Aorta (tissue), 5 donors: Measurements from ENCODE around the gene ADAMTS6. TPM values are rescaled to one million over a fixed set of nuclear protein-coding genes. Genes with fewer than 3 reads are reported as not detected.
"Not testable (repeated sequence)": the region's sequence is repeated elsewhere in the genome, so short reads cannot be mapped to it uniquely, and the experiment has no call there.

Source experiments
- ATAC-seq: fragments of 200-7000 bp; cut with Tn5 transposase; one replicate; pipeline ENCODE4 v1.9.1; 2022; ENCODE audit warnings: moderate library complexity; ENCODE audit not compliant: low FRiP score
- DNase-seq, 2 donors: peaks; one replicate each; pipeline ENCODE4 v3.0.0-alpha.2; 2020
- H3K27ac ChIP-seq, 2 donors: one replicate each; pipeline ENCODE4 v1.5.1; 2013; ENCODE audit warnings: low read length in 2 of 2, mild to moderate bottlenecking in 2 of 2, moderate library complexity in 2 of 2, control low read depth in 1 of 2, inconsistent platforms in 1 of 2, low read depth in 1 of 2
- H3K27me3 ChIP-seq, 2 donors: one replicate each; pipeline ENCODE4 v1.6.1; 2013; ENCODE audit warnings: control low read depth in 1 of 2, low read length in 1 of 2, mild to moderate bottlenecking in 1 of 2, moderate library complexity in 1 of 2; ENCODE audit not compliant: insufficient read depth in 2 of 2, control insufficient read depth in 1 of 2
- H3K36me3 ChIP-seq, 2 donors: one replicate each; pipeline ENCODE4 v1.6.1; 2013; ENCODE audit warnings: control low read depth in 1 of 2, low read length in 1 of 2, mild to moderate bottlenecking in 1 of 2; ENCODE audit not compliant: insufficient read depth in 2 of 2, control insufficient read depth in 1 of 2
- H3K4me1 ChIP-seq, 2 donors: one replicate each; pipeline ENCODE4 v1.6.1; 2013; ENCODE audit warnings: low read length in 2 of 2, control low read depth in 1 of 2, mild to moderate bottlenecking in 1 of 2, moderate library complexity in 1 of 2; ENCODE audit not compliant: insufficient read depth in 2 of 2, control insufficient read depth in 1 of 2
- H3K4me3 ChIP-seq, 2 donors: one replicate each; pipeline ENCODE4 v1.5.1; 2013; ENCODE audit warnings: low read length in 2 of 2, control low read depth in 1 of 2, mild to moderate bottlenecking in 1 of 2
- H3K9me3 ChIP-seq: one replicate; pipeline ENCODE4 v1.6.1; 2013; ENCODE audit warnings: mild to moderate bottlenecking, low read length; ENCODE audit not compliant: control insufficient read depth
- WGBS, 2 donors: extraction: QIAGEN DNeasy Blood & Tissue Kit; methylation state at CpG; one replicate each; pipeline ENCODE4 v1.1.7; 2013; 5-methylcytosine and 5-hydroxymethylcytosine counted together
- intact Hi-C, 2 donors: fragments of 100-400 bp; cut with DNase I; formaldehyde crosslinking; loops; one replicate each; pipeline versions ENCODE4 v1.14.2 to v1.15.0; 2022
- polyA plus RNA-seq, 2 donors: library from polyadenylated mRNA; stranded (reverse); fragments of 200-250 nt; gene quantifications; one replicate each; pipeline ENCODE4 v1.2.3, GENCODE V29; 2013
- total RNA-seq, 2 donors: library from RNA; stranded (reverse); fragmentation: NEBNext Ultra II Directional; extraction: Animal tissue kit (Norgen Biotek cat#: 25700); gene quantifications; one replicate each; pipeline ENCODE4 v1.2.1, GENCODE V29; 2021
- donor health status: healthy with polysubstance abuse.
- donor health status: Bipolar disorder and iron deficiency.
- donor health status: DM: no; HTN: no; CAD: no.
- donor health status: DM: no; HTN: no; CAD: no.
- donor health status: DM: yes; HTN: yes; CAD: no.

Gene ADAMTS6
- total and polyA plus RNA-seq, 4 donors, result 0.31 to 11.5 (median 4.3) TPM

- no peak overlapping the region for H3K4me3 ChIP-seq
- WGBS, 2 donors, result 95 to 98% methylated on average over 4 of the region's 4 CpGs
These were observed 147.6 kb downstream of the ADAMTS6 start for GRCh38 chr5:65334077-65334476.

DNA sequence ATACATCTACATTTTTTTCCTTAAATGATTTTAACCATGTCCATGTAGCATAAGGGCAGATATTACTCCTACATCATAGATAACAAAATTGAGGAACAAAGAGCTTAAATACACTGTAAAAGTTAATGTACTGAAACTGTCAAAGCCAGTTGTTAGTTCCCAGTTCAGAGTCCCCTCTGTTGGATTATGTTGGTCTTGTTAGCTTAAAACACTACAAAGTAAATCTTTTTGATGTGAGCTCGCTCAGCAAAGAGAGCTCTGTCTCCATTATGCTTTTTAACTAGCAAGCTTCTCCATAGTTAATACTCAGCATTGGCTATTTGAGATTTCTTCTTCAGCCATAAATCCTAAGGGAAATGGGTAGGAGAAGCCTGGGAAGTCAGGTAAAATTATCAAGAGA lies 149.1 kb downstream of the ADAMTS6 start:
- no peaks in the 10 kb centered on the region for H3K27me3 ChIP-seq

More at GRCh38 chr5:65334077-65334476, 147.6 kb downstream of the ADAMTS6 start:
- no peak for DNase-seq
- Histone ChIP-seq H3K9me3 (peaks cover 2% of the 10 kb centered on the region), H3K27ac (no peak overlapping the region), H3K27me3 (no peaks in the 10 kb centered on the region), H3K4me1 (peaks cover 0 to 4% of the 10 kb centered on the region in 2 donors), H3K36me3 (no peaks in the 10 kb centered on the region)
- no peak for ATAC-seq
- intact Hi-C loops, result no loop called here

GRCh38 chr5:65329266-65329665 lies 152.5 kb downstream of the ADAMTS6 start:
- Histone ChIP-seq H3K4me1 (peaks cover 0 to 4% of the 10 kb centered on the region in 2 donors), H3K9me3 (no peaks in the 10 kb centered on the region), H3K4me3 (no peak overlapping the region), H3K27me3 (no peaks in the 10 kb centered on the region), H3K36me3 (no peaks in the 10 kb centered on the region), H3K27ac (no peak overlapping the region)
- DNase-seq (no peak), ATAC-seq (no peak)
- 4 to 13% methylated on average over 2 of the region's 2 CpGs for WGBS, 2 donors
- intact Hi-C loops, result no loop called here

More for the DNA sequence above, 149.1 kb downstream of the ADAMTS6 start:
- H3K9me3 ChIP-seq, result no peaks in the 10 kb centered on the region
- intact Hi-C loops, result no loop called here
- 96 to 97% methylated on average over 1 of the region's 1 CpG for WGBS, 2 donors
- H3K27ac ChIP-seq, result no peak overlapping the region
- H3K4me3 ChIP-seq, result no peak overlapping the region
- no peak for DNase-seq
- H3K36me3 ChIP-seq, result no peaks in the 10 kb centered on the region
- peaks cover 0 to 4% of the 10 kb centered on the region in 2 donors for H3K4me1 ChIP-seq
- ATAC-seq, result no peak

- H3K4me1 ChIP-seq, result peaks cover 0 to 4% of the 10 kb centered on the region in 2 donors
- no peak for ATAC-seq
- 2 to 13% methylated on average over 1 of the region's 1 CpG for WGBS, 2 donors
These were observed 154.1 kb downstream of the ADAMTS6 start for GRCh38 chr5:65327582-65327981.

DNA sequence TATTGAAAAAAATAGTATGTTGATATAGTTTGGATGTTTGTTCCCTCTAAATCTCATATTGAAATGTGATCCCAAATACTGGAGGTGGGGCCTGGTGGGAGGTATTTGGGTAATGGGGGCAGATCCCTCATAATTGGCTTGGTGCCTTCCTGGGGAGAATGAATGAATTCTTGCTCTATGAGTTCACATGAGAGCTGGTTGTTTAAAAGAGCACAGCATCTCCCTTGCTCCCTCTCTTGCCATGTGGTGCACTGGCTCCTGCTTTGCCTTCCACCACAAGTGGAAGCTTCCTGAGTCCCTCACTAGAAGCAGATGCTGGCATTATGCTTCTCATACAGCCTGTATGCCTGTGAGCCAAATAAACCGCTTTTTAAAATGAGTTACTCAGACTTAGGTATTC lies 154.8 kb downstream of the ADAMTS6 start:
- intact Hi-C loops, result no loop called here
- no peaks in the 10 kb centered on the region for H3K27me3 ChIP-seq
- no peak overlapping the region for H3K4me3 ChIP-seq
- H3K27ac ChIP-seq, result no peak overlapping the region
- no peak for DNase-seq
- WGBS, 2 donors, result 36 to 45% methylated on average over 1 of the region's 1 CpG
- peaks cover 0 to 4% of the 10 kb centered on the region in 2 donors for H3K4me1 ChIP-seq
- H3K9me3 ChIP-seq, result no peaks in the 10 kb centered on the region
- no peak for ATAC-seq
- H3K36me3 ChIP-seq, result no peaks in the 10 kb centered on the region

More at GRCh38 chr5:65327582-65327981, 154.1 kb downstream of the ADAMTS6 start:
- intact Hi-C loops, result no loop called here
- Histone ChIP-seq H3K4me3 (no peak overlapping the region), H3K27ac (no peak overlapping the region), H3K36me3 (no peaks in the 10 kb centered on the region), H3K9me3 (no peaks in the 10 kb centered on the region), H3K27me3 (no peaks in the 10 kb centered on the region)
- no peak for DNase-seq

GRCh38 chr5:65324226-65324625 lies 157.5 kb downstream of the ADAMTS6 start:
- intact Hi-C loops, result no loop called here
- Histone ChIP-seq H3K9me3 (no peaks in the 10 kb centered on the region), H3K27ac (no peak overlapping the region), H3K36me3 (no peaks in the 10 kb centered on the region), H3K27me3 (no peaks in the 10 kb centered on the region), H3K4me3 (no peak overlapping the region), H3K4me1 (peaks cover 0 to 2% of the 10 kb centered on the region in 2 donors)
- ATAC-seq (no peak), DNase-seq (no peak)
- 98 to 100% methylated on average over 1 of the region's 1 CpG for WGBS, 2 donors

DNA sequence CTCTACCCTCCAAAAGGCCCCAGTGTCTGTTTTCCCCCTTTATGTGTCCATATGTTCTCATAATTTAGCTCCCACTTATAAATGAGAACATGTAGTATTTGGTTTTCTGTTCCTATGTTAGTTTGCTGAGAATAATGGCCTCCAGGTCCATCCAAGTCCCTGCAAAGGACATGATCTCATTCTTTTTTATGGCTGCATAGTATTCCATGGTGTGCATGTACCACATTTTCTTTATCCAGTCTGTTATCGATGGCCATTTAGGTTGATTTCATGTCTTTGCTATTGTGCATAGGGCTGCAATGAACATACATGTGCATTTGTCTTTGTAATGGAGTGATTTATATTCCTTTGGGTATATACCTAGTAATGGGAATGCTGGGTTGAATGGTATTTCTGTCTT lies 161.0 kb downstream of the ADAMTS6 start:
- H3K4me1 ChIP-seq, H3K4me3 ChIP-seq, H3K9me3 ChIP-seq, intact Hi-C loops, ATAC-seq, H3K27ac ChIP-seq, H3K27me3 ChIP-seq, H3K36me3 ChIP-seq, DNase-seq: not testable (repeated sequence)
- WGBS, 2 donors, result 99 to 100% methylated on average over 1 of the region's 1 CpG

DNA sequence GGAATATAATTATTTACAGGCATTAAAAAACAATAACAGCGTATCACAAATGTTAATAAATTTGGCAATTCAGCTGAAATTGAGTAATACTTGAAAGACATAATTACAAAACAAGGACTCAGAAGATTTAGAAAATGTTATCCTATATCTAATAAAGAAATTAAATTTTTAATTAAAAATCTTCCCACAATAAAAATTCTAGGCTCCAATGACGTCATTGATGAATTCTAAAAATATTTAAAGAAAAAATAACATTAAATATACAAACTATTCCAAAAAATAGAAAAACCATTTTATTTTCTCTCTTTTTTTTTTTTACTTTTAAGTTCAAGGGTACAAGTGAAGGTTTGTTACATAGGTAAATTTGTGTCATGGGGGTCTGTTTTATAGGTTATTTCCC lies 161.5 kb downstream of the ADAMTS6 start:
- ATAC-seq, result no peak
- intact Hi-C loops, result no loop called here
- 89 to 95% methylated on average over 2 of the region's 2 CpGs for WGBS, 2 donors

DNA sequence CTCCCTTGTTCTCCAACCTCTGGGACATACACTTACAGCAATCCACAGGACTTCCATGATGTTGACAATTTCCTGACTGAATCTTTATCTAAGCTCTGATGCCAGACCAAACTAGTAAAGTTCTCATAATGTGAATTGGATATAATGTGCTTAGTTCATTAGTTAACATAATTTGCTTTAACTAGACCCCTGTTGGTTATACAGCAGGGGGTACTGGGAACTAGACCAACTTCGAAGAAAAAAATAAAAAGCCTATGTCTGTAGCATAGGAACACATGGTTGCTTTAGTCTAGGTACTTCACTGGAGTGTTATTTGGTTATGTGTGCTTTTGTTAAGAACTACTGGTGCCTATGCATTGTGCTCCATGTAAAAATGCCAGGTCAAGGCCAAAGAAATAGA lies 173.8 kb downstream of the ADAMTS6 start:
- H3K4me3 ChIP-seq, result no peak overlapping the region
- ATAC-seq (no peak), DNase-seq (no peak)
- peaks cover 0 to 2% of the 10 kb centered on the region in 2 donors for H3K4me1 ChIP-seq
- WGBS, 2 donors, result 90% methylated on average over 1 of the region's 1 CpG
- H3K27me3 ChIP-seq, result no peaks in the 10 kb centered on the region
- no peaks in the 10 kb centered on the region for H3K9me3 ChIP-seq
- intact Hi-C loops, result no loop called here
- H3K27ac ChIP-seq, result no peak overlapping the region
- H3K36me3 ChIP-seq, result peaks cover 0 to 2% of the 10 kb centered on the region in 2 donors

More for the DNA sequence above, 161.5 kb downstream of the ADAMTS6 start:
- Histone ChIP-seq H3K36me3 (no peaks in the 10 kb centered on the region), H3K4me1 (no peaks in the 10 kb centered on the region), H3K9me3 (no peaks in the 10 kb centered on the region), H3K27me3 (no peaks in the 10 kb centered on the region), H3K4me3 (no peak overlapping the region), H3K27ac (no peak overlapping the region)
- DNase-seq, result no peak
